GM12878 (cell line): ENCODE data around the gene ANKRD13C. TPM values are rescaled to one million over a fixed set of nuclear protein-coding genes. Genes with fewer than 3 reads are reported as not detected.

Source experiments
- ATAC-seq: fragments of 200-7000 bp; cut with Tn5 transposase; 3 replicates; pipeline ENCODE4 v1.9.1; 2020; ENCODE audit warnings: mild to moderate bottlenecking, moderate library complexity
- BruUV-seq: library from RNA; stranded (reverse); fragments of 400-500 nt; replicated peaks from 2 replicates; lab custom pipeline; 2021; lab: Mats Ljungman, UMichigan
- CTCF ChIA-PET: fragments of 300-600 bp; sonication (Branson Sonifier 250); formaldehyde crosslinking; extraction: SDS; loops from one replicate; lab custom pipeline; 2021; ENCODE audit warnings: inconsistent platforms; lab: Yijun Ruan, JAX
- POLR2A ChIA-PET: fragments of 350-600 bp; formaldehyde crosslinking; extraction: SDS; loops from one replicate; lab custom pipeline; 2021; ENCODE audit warnings: inconsistent platforms; lab: Charles Lee
- RAD21 ChIA-PET: fragments of 300-600 bp; sonication (Branson Sonifier 250); formaldehyde crosslinking; loops from one replicate; lab custom pipeline; 2023; ENCODE audit warnings: antibody characterized with exemption; ENCODE audit not compliant: unreplicated experiment; lab: Charles Lee
- SMC1A ChIA-PET: fragments of 300-600 bp; sonication (Branson Sonifier 250); formaldehyde crosslinking; loops from one replicate; lab custom pipeline; 2023; ENCODE audit not compliant: unreplicated experiment, uncharacterized antibody; lab: Charles Lee
- DNase-seq: peaks from one replicate; pipeline ENCODE4 v3.0.0-alpha.2; 2011; ENCODE audit warnings: low read depth, low spot score
- FAIRE-seq: peaks from 3 replicates; lab custom pipeline; 2011; peaks lifted over from hg19 to GRCh38; lab: Jason Lieb, UNC
- H2AFZ ChIP-seq: 2 replicates; pipeline ENCODE4 v1.6.0; 2011; ENCODE audit warnings: low read depth, low read length, control low read depth; ENCODE audit not compliant: control insufficient read depth
- H3K27ac ChIP-seq: 2 replicates; pipeline ENCODE4 v1.5.1; 2011; ENCODE audit warnings: control low read depth; ENCODE audit not compliant: control insufficient read depth, insufficient read depth
- H3K27me3 ChIP-seq, 2 experiments: replicated peaks in 1 of 2; 2 replicates each; pipeline versions ENCODE4 v1.6.0 to v1.6.1; 2011; ENCODE audit warnings: low read length in 1 of 2; ENCODE audit not compliant: control insufficient read depth in 2 of 2, insufficient read depth in 2 of 2
- H3K36me3 ChIP-seq, 2 experiments: 2 replicates each; pipeline ENCODE4 v1.5.1; 2011; ENCODE audit warnings: low read length in 1 of 2; ENCODE audit not compliant: control insufficient read depth in 2 of 2, insufficient read depth in 2 of 2
- H3K4me1 ChIP-seq: 2 replicates; pipeline ENCODE4 v1.6.1; 2011; ENCODE audit warnings: mild to moderate bottlenecking, low read length, moderate library complexity, mixed read lengths; ENCODE audit not compliant: control insufficient read depth, insufficient read depth
- H3K4me2 ChIP-seq: 2 replicates; pipeline ENCODE4 v1.6.0; 2011; ENCODE audit warnings: control low read depth; ENCODE audit not compliant: control insufficient read depth, insufficient read depth
- H3K4me3 ChIP-seq: fragments of 200-600 bp; sonication (generic); 2 replicates; pipeline ENCODE4 v1.5.1; 2016
- H3K79me2 ChIP-seq: 2 replicates; pipeline ENCODE4 v1.6.0; 2011; ENCODE audit warnings: low read length; ENCODE audit not compliant: control insufficient read depth, insufficient read depth
- H3K9ac ChIP-seq: 2 replicates; pipeline ENCODE4 v1.8.0; 2011; ENCODE audit warnings: low read length, control low read depth, mixed read lengths; ENCODE audit not compliant: control insufficient read depth, insufficient read depth
- H3K9me3 ChIP-seq: replicated peaks from 3 replicates; pipeline ENCODE4 v1.5.1; 2011; ENCODE audit warnings: mild to moderate bottlenecking, low read length; ENCODE audit not compliant: control insufficient read depth, insufficient read depth
- H4K20me1 ChIP-seq: 2 replicates; pipeline ENCODE4 v1.6.0; 2011; ENCODE audit not compliant: control insufficient read depth, insufficient read depth
- CBX5 ChIP-seq: sonication (generic); IDR thresholded peaks from 2 replicates; pipeline ENCODE4 v1.6.1; 2016; ENCODE audit warnings: low read depth, moderate library complexity, mild to moderate bottlenecking, inconsistent platforms
- EP300 ChIP-seq, 2 experiments: fragments of 150-350 bp in 1 of 2; IDR thresholded peaks; 2 replicates each; pipeline ENCODE4 v1.6.1; 2011 to 2012; ENCODE audit warnings: low read depth in 2 of 2, low read length in 2 of 2, borderline replicate concordance in 1 of 2, improper control_type of control experiment in 1 of 2, inconsistent platforms in 1 of 2; ENCODE audit not compliant: control insufficient read depth in 1 of 2
- HDAC6 ChIP-seq: fragments of 200-600 bp; sonication (generic); IDR thresholded peaks from one replicate; pipeline ENCODE4 v1.8.0; 2017; ENCODE audit warnings: antibody characterized with exemption; ENCODE audit not compliant: unreplicated experiment
- NFYB ChIP-seq: IDR thresholded peaks from 2 replicates; pipeline ENCODE4 v1.6.1; 2011; ENCODE audit warnings: low read depth, mild to moderate bottlenecking, low read length, improper control_type of control experiment, moderate library complexity; ENCODE audit not compliant: insufficient read depth
- PAX8 ChIP-seq: fragments of 450-650 bp; IDR thresholded peaks from 2 replicates; pipeline ENCODE4 v1.6.1; 2017; ENCODE audit warnings: mild to moderate bottlenecking, moderate library complexity
- RAD21 ChIP-seq: IDR thresholded peaks from 2 replicates; pipeline ENCODE4 v1.6.1; 2011; ENCODE audit warnings: mild to moderate bottlenecking, low read depth, low read length, moderate library complexity; ENCODE audit not compliant: insufficient read depth
- YY1 ChIP-seq: IDR thresholded peaks from 2 replicates; pipeline ENCODE4 v1.6.1; 2011; ENCODE audit warnings: low read depth, mild to moderate bottlenecking, low read length
- in situ Hi-C: fragments of 300-500 bp; cut with MboI; formaldehyde crosslinking; loops from 9 replicates; pipeline ENCODE4 v1.14.3; 2018; ENCODE audit warnings: mixed read lengths
- intact Hi-C: fragments of 100-400 bp; cut with micrococcal nuclease; formaldehyde crosslinking; loops from one replicate; pipeline ENCODE4 v1.14.2; 2022; ENCODE audit not compliant: unreplicated experiment
- polyA plus RNA-seq, 11 experiments: library from polyadenylated mRNA; depleted of rRNA in 4 of 11; unstranded in 6 of 11; stranded (reverse) in 5 of 11; fragments of >200 nt; fragmentation: Nextera tagmentation in 4 of 11; fragmentation: Illumina TruSeq in 1 of 11; extraction: Ambion mirVana in 4 of 11; extraction: Trizol in 1 of 11; gene quantifications; 1 replicate in 1 of 11; 2 replicates in 10 of 11; pipeline versions ENCODE4 v1.2.1 to v1.2.3, GENCODE V29; 2011 to 2016; ENCODE audit warnings: inconsistent platforms in 2 of 11, missing spikeins in 2 of 11, low read depth in 1 of 11
- total RNA-seq, 4 experiments: library from RNA; depleted of rRNA in 3 of 4; stranded (reverse); fragments of >200 nt in 3 of 4; fragmentation: Illumina TruSeq in 1 of 4; extraction: Trizol in 1 of 4; gene quantifications; 2 replicates each; pipeline versions ENCODE4 v1.2.1 to v1.2.3, GENCODE V29; 2013 to 2021
- TF ChIP-seq, protein P1 (sequence below): IDR thresholded peaks from 2 replicates; pipeline ENCODE4 v1.6.1; 2012; ENCODE audit warnings: low read depth, low read length, improper control_type of control experiment

The ANKRD13C gene
- total and polyA plus RNA-seq, 10 of the 15 experiments (the other 5 are each of a cell fraction or from before 2014, with no cell fraction given) = 3.7 to 24.4 (median 14.1) TPM

DNA sequence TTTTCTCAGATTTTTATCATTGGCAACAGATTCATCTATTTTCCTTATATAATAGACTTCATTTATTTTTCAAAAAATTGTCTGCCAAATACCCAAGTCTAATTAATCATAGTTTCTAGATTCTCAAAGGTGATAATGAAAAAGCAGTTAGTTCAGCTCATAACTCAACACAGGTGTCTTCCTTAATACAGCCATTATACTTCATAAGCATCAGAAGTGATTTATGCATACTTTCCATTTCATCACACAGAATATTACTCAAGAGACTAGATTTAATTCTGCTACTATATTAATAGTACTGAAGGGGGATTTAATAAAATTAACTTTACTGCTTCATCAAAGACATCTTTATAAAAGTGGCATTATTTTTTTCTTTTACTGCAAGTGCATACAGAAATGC is 114.6 kb downstream of the ANKRD13C start:
- Histone ChIP-seq H4K20me1 (no peaks in the 10 kb centered on the region), H3K4me1 (no peaks in the 10 kb centered on the region), H3K79me2 (no peaks in the 10 kb centered on the region; the same call in 1 of the 2 replicates), H2AFZ (no peak overlapping the region), H3K27ac (no peak overlapping the region), H3K27me3 (no peaks in the 10 kb centered on the region), H3K9me3 (no peaks in the 10 kb centered on the region), H3K4me3 (no peak overlapping the region), H3K9ac (no peak overlapping the region), H3K36me3 (peaks cover 4 to 41% of the 10 kb centered on the region in 2 experiments), H3K4me2 (no peak overlapping the region)
- ChIA-PET CTCF (no interaction called here), SMC1A (no interaction called here), RAD21 (no interaction called here), POLR2A (no interaction called here)
- DNase-seq = no peak
- no peak for ATAC-seq
- TF ChIP-seq YY1 (no peak), HDAC6 (no peak), CBX5 (no peak), EP300 (IDR thresholded peaks at IDR 0.05; ENCODE audit: borderline replicate concordance in 1 of 2, control insufficient read depth in 1 of 2, low read depth in 2 of 2, low read length in 2 of 2) (no peak), NFYB (no peak), RAD21 (no peak), PAX8 (no peak)
- TF ChIP-seq, protein P1, sequence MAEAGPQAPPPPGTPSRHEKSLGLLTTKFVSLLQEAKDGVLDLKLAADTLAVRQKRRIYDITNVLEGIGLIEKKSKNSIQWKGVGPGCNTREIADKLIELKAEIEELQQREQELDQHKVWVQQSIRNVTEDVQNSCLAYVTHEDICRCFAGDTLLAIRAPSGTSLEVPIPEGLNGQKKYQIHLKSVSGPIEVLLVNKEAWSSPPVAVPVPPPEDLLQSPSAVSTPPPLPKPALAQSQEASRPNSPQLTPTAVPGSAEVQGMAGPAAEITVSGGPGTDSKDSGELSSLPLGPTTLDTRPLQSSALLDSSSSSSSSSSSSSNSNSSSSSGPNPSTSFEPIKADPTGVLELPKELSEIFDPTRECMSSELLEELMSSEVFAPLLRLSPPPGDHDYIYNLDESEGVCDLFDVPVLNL = no peak
- intact Hi-C loops = no loop called here
- no peak for FAIRE-seq
- BruUV-seq = no TSS peak
- in situ Hi-C loops = loop anchor here (10.0 kb wide), 1 partner anchor 835 kb away; no protein-coding TSS in a partner anchor
